PC-9 (cell line): Measurements from ENCODE around the gene FBXO28. TPM values are rescaled to one million over a fixed set of nuclear protein-coding genes. Genes with fewer than 3 reads are reported as not detected.
"Not testable (repeated sequence)": the region's sequence is repeated elsewhere in the genome, so short reads cannot be mapped to it uniquely, and the experiment has no call there.

Experiments used
- BruUV-seq: library from RNA; stranded (reverse); fragments of 400-500 nt; replicated peaks from 2 replicates; lab custom pipeline; 2021; lab: Mats Ljungman, UMichigan
- CTCF ChIA-PET: fragments of 300-600 bp; sonication (Branson Sonifier 250); formaldehyde crosslinking; loops from one replicate; lab custom pipeline; 2022; ENCODE audit warnings: antibody characterized with exemption; lab: Charles Lee
- POLR2A ChIA-PET: fragments of 300-600 bp; sonication (Branson Sonifier 250); formaldehyde crosslinking; loops from one replicate; lab custom pipeline; 2022; ENCODE audit warnings: antibody characterized with exemption; ENCODE audit not compliant: unreplicated experiment; lab: Charles Lee
- DNase-seq, 2 experiments: peaks; one replicate each; pipeline versions ENCODE4 v3.0.0 to v3.0.0-alpha.2; 2015 to 2022; ENCODE audit warnings: mixed read lengths in 1 of 2
- H2AFZ ChIP-seq: fragments of 200-600 bp; sonication (generic); 2 replicates; pipeline ENCODE4 v1.8.1; 2017; ENCODE audit warnings: antibody characterized with exemption
- H3F3A ChIP-seq: fragments of 200-600 bp; sonication (generic); 2 replicates; pipeline ENCODE4 v1.8.1; 2017; ENCODE audit warnings: antibody characterized with exemption, mild to moderate bottlenecking, low read depth; ENCODE audit not compliant: insufficient read depth
- H3K27ac ChIP-seq: fragments of 200-600 bp; sonication (generic); 2 replicates; pipeline ENCODE4 v1.6.1; 2016; ENCODE audit warnings: mixed run types
- H3K27me3 ChIP-seq: fragments of 200-600 bp; sonication (generic); 2 replicates; pipeline ENCODE4 v1.6.1; 2016; ENCODE audit warnings: low read depth, mixed run types; ENCODE audit not compliant: insufficient read depth
- H3K36me3 ChIP-seq: fragments of 200-600 bp; sonication (generic); 2 replicates; pipeline ENCODE4 v1.6.1; 2016; ENCODE audit warnings: low read depth, mixed run types
- H3K4me1 ChIP-seq: fragments of 200-600 bp; sonication (generic); replicated peaks from 2 replicates; pipeline ENCODE4 v1.6.1; 2016; ENCODE audit warnings: mixed run types; ENCODE audit not compliant: insufficient read depth
- H3K4me2 ChIP-seq: fragments of 200-600 bp; sonication (generic); 2 replicates; pipeline ENCODE4 v1.6.1; 2017; ENCODE audit warnings: mixed run types
- H3K4me3 ChIP-seq: fragments of 200-600 bp; sonication (generic); 2 replicates; pipeline ENCODE4 v1.6.1; 2016; ENCODE audit warnings: mixed run types
- H3K79me2 ChIP-seq: fragments of 200-600 bp; sonication (generic); 2 replicates; pipeline ENCODE4 v1.6.1; 2017; ENCODE audit warnings: low read depth, mixed run types
- H3K9me2 ChIP-seq: fragments of 200-600 bp; sonication (generic); 2 replicates; pipeline ENCODE4 v1.8.1; 2017; ENCODE audit warnings: mild to moderate bottlenecking; ENCODE audit not compliant: insufficient read depth
- H3K9me3 ChIP-seq: fragments of 200-600 bp; sonication (generic); 2 replicates; pipeline ENCODE4 v1.8.1; 2016; ENCODE audit warnings: low read depth; ENCODE audit not compliant: insufficient read depth
- H4K20me1 ChIP-seq: fragments of 200-600 bp; sonication (generic); 2 replicates; pipeline ENCODE4 v1.8.1; 2017; ENCODE audit not compliant: insufficient read depth
- EZH2 ChIP-seq: fragments of 200-600 bp; sonication (generic); IDR thresholded peaks from 2 replicates; pipeline ENCODE4 v1.8.0; 2017; ENCODE audit warnings: antibody characterized with exemption, low read depth
- intact Hi-C: fragments of 100-400 bp; cut with micrococcal nuclease; formaldehyde crosslinking; loops from one replicate; pipeline ENCODE4 v1.10.0; 2022; ENCODE audit not compliant: unreplicated experiment
- total RNA-seq: library from RNA; stranded (reverse); gene quantifications from 2 replicates; pipeline ENCODE4 v1.2.3, GENCODE V29; 2021
- TF ChIP-seq, protein P1 (sequence below): fragments of 200-600 bp; sonication (generic); conservative IDR thresholded peaks from 2 replicates; pipeline ENCODE4 v1.6.1; 2017; ENCODE audit warnings: mixed run types, antibody characterized with exemption, mild to moderate bottlenecking, moderate library complexity

Gene FBXO28
- total RNA-seq, 1 experiment from 2014 or later: 48.1 TPM

DNA sequence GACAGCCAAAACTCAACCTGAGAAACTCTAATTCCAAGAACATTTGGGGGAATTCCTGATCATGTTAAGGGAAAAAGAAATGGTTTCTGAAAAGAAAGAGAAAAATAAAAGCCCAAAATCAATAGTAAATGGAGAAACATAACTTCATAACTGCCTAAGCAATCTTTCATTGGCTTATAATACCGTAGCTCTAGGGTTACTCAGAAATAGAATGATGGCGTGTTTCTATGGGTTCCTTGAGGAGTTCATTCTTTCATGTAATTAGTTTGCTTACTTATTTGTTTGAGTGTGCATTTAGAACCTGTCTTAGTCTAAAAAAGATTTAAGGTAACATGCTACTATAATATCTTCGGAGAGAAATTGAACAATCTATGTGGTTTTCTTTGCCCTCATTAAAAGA lies 37.5 kb upstream of the FBXO28 start:
- DNase-seq: no peak
- Histone ChIP-seq H3K27me3 (no peaks in the 10 kb centered on the region), H3K9me2 (no peaks in the 10 kb centered on the region), H3K36me3 (no peaks in the 10 kb centered on the region), H2AFZ (no peak overlapping the region), H3F3A (peaks cover 18% of the 10 kb centered on the region), H3K4me1 (peaks cover 28% of the 10 kb centered on the region), H3K79me2 (no peaks in the 10 kb centered on the region), H4K20me1 (no peaks in the 10 kb centered on the region), H3K4me3 (no peak overlapping the region), H3K4me2 (no peak overlapping the region), H3K9me3 (no peaks in the 10 kb centered on the region), H3K27ac (no peak overlapping the region)
- intact Hi-C loops: no loop called here
- ChIA-PET CTCF (interaction anchor here (0.6 kb wide), 1 partner anchor 11 kb away, joined by 3 read pairs; no protein-coding TSS in a partner anchor), POLR2A (no interaction called here)
- no TSS peak for BruUV-seq
- TF ChIP-seq EZH2: no peak
- TF ChIP-seq, protein P1, sequence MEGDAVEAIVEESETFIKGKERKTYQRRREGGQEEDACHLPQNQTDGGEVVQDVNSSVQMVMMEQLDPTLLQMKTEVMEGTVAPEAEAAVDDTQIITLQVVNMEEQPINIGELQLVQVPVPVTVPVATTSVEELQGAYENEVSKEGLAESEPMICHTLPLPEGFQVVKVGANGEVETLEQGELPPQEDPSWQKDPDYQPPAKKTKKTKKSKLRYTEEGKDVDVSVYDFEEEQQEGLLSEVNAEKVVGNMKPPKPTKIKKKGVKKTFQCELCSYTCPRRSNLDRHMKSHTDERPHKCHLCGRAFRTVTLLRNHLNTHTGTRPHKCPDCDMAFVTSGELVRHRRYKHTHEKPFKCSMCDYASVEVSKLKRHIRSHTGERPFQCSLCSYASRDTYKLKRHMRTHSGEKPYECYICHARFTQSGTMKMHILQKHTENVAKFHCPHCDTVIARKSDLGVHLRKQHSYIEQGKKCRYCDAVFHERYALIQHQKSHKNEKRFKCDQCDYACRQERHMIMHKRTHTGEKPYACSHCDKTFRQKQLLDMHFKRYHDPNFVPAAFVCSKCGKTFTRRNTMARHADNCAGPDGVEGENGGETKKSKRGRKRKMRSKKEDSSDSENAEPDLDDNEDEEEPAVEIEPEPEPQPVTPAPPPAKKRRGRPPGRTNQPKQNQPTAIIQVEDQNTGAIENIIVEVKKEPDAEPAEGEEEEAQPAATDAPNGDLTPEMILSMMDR: no peak

DNA sequence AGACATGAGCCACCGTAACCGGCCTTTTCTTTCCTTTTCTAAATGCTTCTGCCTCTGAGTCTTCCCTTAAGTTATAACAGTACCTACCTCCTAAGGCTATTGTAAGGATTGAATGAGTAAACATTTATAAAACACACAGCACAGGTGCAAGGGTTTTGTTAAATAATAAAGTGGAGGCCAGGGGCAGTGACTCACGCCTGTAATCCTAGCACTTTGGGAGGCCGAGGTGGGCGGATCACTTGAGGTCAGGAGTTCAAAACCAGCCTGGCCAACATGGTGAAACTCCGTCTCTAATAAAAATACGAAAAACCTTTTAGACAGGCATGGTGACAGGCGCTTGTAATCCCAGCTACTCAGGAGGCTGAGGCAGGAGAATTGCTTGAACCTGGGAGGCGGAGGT lies 34.3 kb upstream of the FBXO28 start:
- H3K27me3 ChIP-seq, H3K9me3 ChIP-seq, BruUV-seq, H3K9me2 ChIP-seq, H3K79me2 ChIP-seq, H3K36me3 ChIP-seq, POLR2A ChIA-PET, CTCF ChIA-PET, H4K20me1 ChIP-seq: not testable (repeated sequence)
- intact Hi-C loops: loop anchor here (1.0 to 2.0 kb wide), 2 partner anchors 14 to 29 kb away; no protein-coding TSS in a partner anchor
- peak overlapping the region; percentile 21; the same call in 1 of the 2 replicates for H3K4me3 ChIP-seq
- H2AFZ ChIP-seq: peak overlapping the region; percentile 74; the same call in 1 of the 2 replicates
- H3K27ac ChIP-seq: peak overlapping the region; percentile 97
- DNase-seq: peak; percentile 57 to 88
- peaks cover 29% of the 10 kb centered on the region for H3K4me1 ChIP-seq
- H3F3A ChIP-seq: peaks cover 18% of the 10 kb centered on the region
- peak overlapping the region; percentile 63 for H3K4me2 ChIP-seq

DNA sequence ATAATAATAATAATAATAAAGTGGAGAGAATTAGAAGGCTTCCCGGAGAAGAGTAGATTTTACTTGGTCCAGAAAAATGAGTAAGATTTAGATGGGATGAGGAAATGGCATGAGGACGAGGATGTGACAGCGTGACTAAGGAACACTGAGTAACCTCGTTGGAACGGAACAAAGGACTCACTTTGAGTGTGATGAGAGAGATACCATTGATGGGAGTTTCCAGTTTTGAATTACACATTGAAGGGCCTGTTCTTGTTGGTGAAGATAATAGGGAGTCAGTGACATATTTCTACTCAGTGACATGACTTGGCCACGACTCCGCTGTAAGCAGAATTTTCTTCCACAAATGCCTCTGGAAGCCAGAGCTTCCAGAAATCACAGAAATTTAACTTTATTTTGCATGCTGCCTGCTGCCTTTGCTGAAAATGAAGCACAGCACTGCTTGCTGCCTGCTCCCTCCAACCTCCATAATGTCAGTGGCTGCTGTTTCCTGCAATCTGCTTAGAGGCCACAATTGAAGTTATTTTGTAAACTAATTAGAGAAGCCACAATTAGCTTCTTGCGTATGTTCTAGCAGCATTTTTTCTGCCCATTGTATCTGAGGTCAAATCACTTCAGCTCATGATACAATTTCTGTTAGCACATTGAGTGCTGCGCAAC lies 33.7 kb upstream of the FBXO28 start:
- Histone ChIP-seq H3K27me3 (no peaks in the 10 kb centered on the region), H3K27ac (peak overlapping the region; percentile 97), H3K9me3 (no peaks in the 10 kb centered on the region), H3K4me3 (peak overlapping the region; percentile 23; the same call in 1 of the 2 replicates), H3K4me2 (peak overlapping the region; percentile 63), H3K36me3 (no peaks in the 10 kb centered on the region), H3K79me2 (no peaks in the 10 kb centered on the region), H3K4me1 (peaks cover 29% of the 10 kb centered on the region), H3F3A (peaks cover 18% of the 10 kb centered on the region), H3K9me2 (no peaks in the 10 kb centered on the region), H2AFZ (peak overlapping the region; percentile 74), H4K20me1 (no peaks in the 10 kb centered on the region)
- intact Hi-C loops: no loop called here
- ChIA-PET POLR2A (interaction anchor here (0.5 kb wide), 1 partner anchor 379 kb away, joined by 3 read pairs; no protein-coding TSS in a partner anchor), CTCF (interaction anchor here (0.6 to 1.2 kb wide), 3 partner anchors 27 to 1674 kb away, joined by 3 to 15 read pairs (median 3); no protein-coding TSS in a partner anchor)
- no peak for TF ChIP-seq EZH2
- TF ChIP-seq, protein P1: no peak
- peak; percentile 55 to 93 for DNase-seq
- BruUV-seq: no TSS peak
